MV-4-11 (cell line): ENCODE measurements around the gene LIX1.
"Not testable (repeated sequence)": the region's sequence is repeated elsewhere in the genome, so short reads cannot be mapped to it uniquely, and the experiment has no call there.

ENCODE experiments used
- DNase-seq: peaks from one replicate; lab custom pipeline; 2025; lab: John Stamatoyannopoulos, UW

The LIX1 gene

GRCh38 chr5:97141031-97141430, 1.4 kb downstream of the LIX1 start:
- no peak for DNase-seq

- DNase-seq: not testable (repeated sequence)
Measured at GRCh38 chr5:97140250-97140649, 2.2 kb downstream of the LIX1 start.

GRCh38 chr5:97136475-97136874, 5.9 kb downstream of the LIX1 start:
- DNase-seq: peak; percentile 39

GRCh38 chr5:97135868-97136267, 6.5 kb downstream of the LIX1 start:
- no peak for DNase-seq

- DNase-seq: no peak
Measured at GRCh38 chr5:97134634-97135033, 7.8 kb downstream of the LIX1 start.

- DNase-seq: peak; percentile 79
Measured at GRCh38 chr5:97133101-97133500, 9.3 kb downstream of the LIX1 start.

GRCh38 chr5:97131921-97132320, 10.5 kb downstream of the LIX1 start:
- DNase-seq: no peak

GRCh38 chr5:97131139-97131710, 11.2 kb downstream of the LIX1 start:
- no peak for DNase-seq

GRCh38 chr5:97127727-97128126, 14.7 kb downstream of the LIX1 start:
- DNase-seq: no peak

- DNase-seq: no peak
Measured at GRCh38 chr5:97125125-97125683, 17.2 kb downstream of the LIX1 start.

GRCh38 chr5:97124335-97124734, 18.1 kb downstream of the LIX1 start:
- DNase-seq: no peak

GRCh38 chr5:97121848-97122247, 20.6 kb downstream of the LIX1 start:
- no peak for DNase-seq

- DNase-seq: no peak
Measured at GRCh38 chr5:97120195-97120594, 22.2 kb downstream of the LIX1 start.

- DNase-seq: no peak
Measured at GRCh38 chr5:97119007-97119390, 23.4 kb downstream of the LIX1 start.

- DNase-seq: peak; percentile 88
Measured at GRCh38 chr5:97118261-97119006, 24.0 kb downstream of the LIX1 start.

GRCh38 chr5:97115932-97116331, 26.5 kb downstream of the LIX1 start:
- DNase-seq: no peak

- DNase-seq: no peak
Measured at GRCh38 chr5:97112230-97112629, 30.2 kb downstream of the LIX1 start.

GRCh38 chr5:97111616-97112015, 30.8 kb downstream of the LIX1 start:
- DNase-seq: no peak

- DNase-seq: no peak
Measured at GRCh38 chr5:97111004-97111403, 31.4 kb downstream of the LIX1 start.

- DNase-seq: no peak
Measured at GRCh38 chr5:97107318-97107717, 35.1 kb downstream of the LIX1 start.

GRCh38 chr5:97106216-97106581, 36.2 kb downstream of the LIX1 start:
- DNase-seq: no peak

GRCh38 chr5:97105501-97106215, 36.8 kb downstream of the LIX1 start:
- no peak for DNase-seq

- no peak for DNase-seq
Measured at GRCh38 chr5:97102010-97102470, 40.4 kb downstream of the LIX1 start.
